Measurements from ENCODE around the gene DMRTC2. TPM values are rescaled to one million over a fixed set of nuclear protein-coding genes. Genes with fewer than 3 reads are reported as not detected.

DMRTC2 gene
- total RNA-seq, 1 donor from 2014 or later, result not detected

- H3K4me3 Mint-ChIP-seq (ENCODE audit: unreplicated experiment), result no peak overlapping the region
- H3K27me3 Mint-ChIP-seq (ENCODE audit: unreplicated experiment), result peaks cover 8% of the 10 kb centered on the region
- no peaks in the 10 kb centered on the region for H3K9me3 Mint-ChIP-seq (ENCODE audit: unreplicated experiment)
- peaks cover 4% of the 10 kb centered on the region for H3K4me1 Mint-ChIP-seq (ENCODE audit: unreplicated experiment)
- no peak overlapping the region for H3K27ac Mint-ChIP-seq (ENCODE audit: unreplicated experiment)
- TF ChIP-seq CTCF (IDR thresholded peaks at IDR 0.05; ENCODE audit: unreplicated experiment), result no peak
- no peaks in the 10 kb centered on the region for H3K36me3 Mint-ChIP-seq (ENCODE audit: low read depth, unreplicated experiment)
- no peak for DNase-seq (ENCODE audit: low spot score)
Measured at GRCh38 chr19:41849067-41849466, 4.2 kb downstream of the DMRTC2 start.

- no peaks in the 10 kb centered on the region for H3K36me3 Mint-ChIP-seq (ENCODE audit: low read depth, unreplicated experiment)
- TF ChIP-seq CTCF (IDR thresholded peaks at IDR 0.05; ENCODE audit: unreplicated experiment), result no peak
- H3K27ac Mint-ChIP-seq (ENCODE audit: unreplicated experiment), result no peak overlapping the region
- H3K27me3 Mint-ChIP-seq (ENCODE audit: unreplicated experiment), result peaks cover 7% of the 10 kb centered on the region
- no peaks in the 10 kb centered on the region for H3K9me3 Mint-ChIP-seq (ENCODE audit: unreplicated experiment)
- no peak overlapping the region for H3K4me3 Mint-ChIP-seq (ENCODE audit: unreplicated experiment)
- peaks cover 4% of the 10 kb centered on the region for H3K4me1 Mint-ChIP-seq (ENCODE audit: unreplicated experiment)
- no peak for DNase-seq (ENCODE audit: low spot score)
Measured at GRCh38 chr19:41850381-41850780, 5.5 kb downstream of the DMRTC2 start.

GRCh38 chr19:41851456-41851855, 6.6 kb downstream of the DMRTC2 start:
- Mint-ChIP-seq H3K36me3 (ENCODE audit: low read depth, unreplicated experiment) (no peaks in the 10 kb centered on the region), H3K27me3 (ENCODE audit: unreplicated experiment) (peaks cover 5% of the 10 kb centered on the region), H3K4me1 (ENCODE audit: unreplicated experiment) (peaks cover 4% of the 10 kb centered on the region), H3K4me3 (ENCODE audit: unreplicated experiment) (no peak overlapping the region), H3K9me3 (ENCODE audit: unreplicated experiment) (no peaks in the 10 kb centered on the region), H3K27ac (ENCODE audit: unreplicated experiment) (no peak overlapping the region)
- TF ChIP-seq CTCF (IDR thresholded peaks at IDR 0.05; ENCODE audit: unreplicated experiment), result no peak
- DNase-seq (ENCODE audit: low spot score), result no peak

- Mint-ChIP-seq H3K27ac (ENCODE audit: unreplicated experiment) (no peak overlapping the region), H3K9me3 (ENCODE audit: unreplicated experiment) (no peaks in the 10 kb centered on the region), H3K4me3 (ENCODE audit: unreplicated experiment) (no peak overlapping the region), H3K36me3 (ENCODE audit: low read depth, unreplicated experiment) (no peaks in the 10 kb centered on the region), H3K4me1 (ENCODE audit: unreplicated experiment) (peaks cover 4% of the 10 kb centered on the region), H3K27me3 (ENCODE audit: unreplicated experiment) (peaks cover 8% of the 10 kb centered on the region)
- DNase-seq (ENCODE audit: low spot score), result no peak
- no peak for TF ChIP-seq CTCF (IDR thresholded peaks at IDR 0.05; ENCODE audit: unreplicated experiment)
Measured at GRCh38 chr19:41853344-41853743, 8.5 kb downstream of the DMRTC2 start.

GRCh38 chr19:41853768-41854167, 8.9 kb downstream of the DMRTC2 start:
- Mint-ChIP-seq H3K36me3 (ENCODE audit: low read depth, unreplicated experiment) (no peaks in the 10 kb centered on the region), H3K9me3 (ENCODE audit: unreplicated experiment) (no peaks in the 10 kb centered on the region), H3K4me1 (ENCODE audit: unreplicated experiment) (peaks cover 4% of the 10 kb centered on the region), H3K4me3 (ENCODE audit: unreplicated experiment) (no peak overlapping the region), H3K27ac (ENCODE audit: unreplicated experiment) (no peak overlapping the region), H3K27me3 (ENCODE audit: unreplicated experiment) (peaks cover 8% of the 10 kb centered on the region)
- TF ChIP-seq CTCF (IDR thresholded peaks at IDR 0.05; ENCODE audit: unreplicated experiment), result no peak
- no peak for DNase-seq (ENCODE audit: low spot score)

All from endothelial cell (in vitro differentiated cells).